ENCODE measurements around the gene WBP1. TPM values are rescaled to one million over a fixed set of nuclear protein-coding genes. Genes with fewer than 3 reads are reported as not detected.
A peak's percentile ranks its signal among the peaks of the same experiment; 100 is the strongest.

Gene WBP1
- total RNA-seq, 2 donors from 2014 or later: 47.6 to 48.3 TPM

DNA sequence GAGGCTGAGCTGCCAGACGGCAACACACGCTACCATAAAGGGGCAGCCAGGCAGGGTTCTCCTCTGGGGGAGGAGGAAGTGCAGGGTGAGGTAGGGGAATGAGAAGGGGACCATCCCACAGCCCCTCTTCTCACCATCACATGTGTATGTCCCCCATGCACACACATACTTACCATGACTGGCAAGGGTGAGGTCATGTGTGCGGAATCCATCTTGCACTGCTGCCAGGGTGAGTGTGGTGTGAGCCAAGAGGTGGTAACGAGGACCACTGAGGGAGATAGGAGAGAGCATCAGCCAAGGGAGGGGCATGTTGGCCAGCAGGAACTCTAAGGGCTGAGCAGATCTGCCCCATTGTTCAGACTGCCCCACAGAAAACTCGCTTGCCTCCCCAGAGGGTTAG, 29.6 kb upstream of the WBP1 start:
- no peaks in the 10 kb centered on the region for H3K9me3 ChIP-seq
- H3K9ac ChIP-seq (ENCODE audit: low read depth in 2 of 2, low read length in 2 of 2): no peak overlapping the region
- DNase-seq: no peak
- TF ChIP-seq, protein P1, sequence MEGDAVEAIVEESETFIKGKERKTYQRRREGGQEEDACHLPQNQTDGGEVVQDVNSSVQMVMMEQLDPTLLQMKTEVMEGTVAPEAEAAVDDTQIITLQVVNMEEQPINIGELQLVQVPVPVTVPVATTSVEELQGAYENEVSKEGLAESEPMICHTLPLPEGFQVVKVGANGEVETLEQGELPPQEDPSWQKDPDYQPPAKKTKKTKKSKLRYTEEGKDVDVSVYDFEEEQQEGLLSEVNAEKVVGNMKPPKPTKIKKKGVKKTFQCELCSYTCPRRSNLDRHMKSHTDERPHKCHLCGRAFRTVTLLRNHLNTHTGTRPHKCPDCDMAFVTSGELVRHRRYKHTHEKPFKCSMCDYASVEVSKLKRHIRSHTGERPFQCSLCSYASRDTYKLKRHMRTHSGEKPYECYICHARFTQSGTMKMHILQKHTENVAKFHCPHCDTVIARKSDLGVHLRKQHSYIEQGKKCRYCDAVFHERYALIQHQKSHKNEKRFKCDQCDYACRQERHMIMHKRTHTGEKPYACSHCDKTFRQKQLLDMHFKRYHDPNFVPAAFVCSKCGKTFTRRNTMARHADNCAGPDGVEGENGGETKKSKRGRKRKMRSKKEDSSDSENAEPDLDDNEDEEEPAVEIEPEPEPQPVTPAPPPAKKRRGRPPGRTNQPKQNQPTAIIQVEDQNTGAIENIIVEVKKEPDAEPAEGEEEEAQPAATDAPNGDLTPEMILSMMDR (IDR thresholded peaks at IDR 0.05): no peak
- H3K4me1 ChIP-seq: no peaks in the 10 kb centered on the region
- H3K4me3 ChIP-seq: no peak overlapping the region
- no peaks in the 10 kb centered on the region for H3K27me3 ChIP-seq
- no peak overlapping the region for H3K27ac ChIP-seq
- H3K36me3 ChIP-seq: no peaks in the 10 kb centered on the region
- intact Hi-C loops (cut with DNase I): no loop called here

GRCh38 chr2:74429487-74430451, 28.5 kb upstream of the WBP1 start:
- intact Hi-C loops (cut with DNase I): no loop called here
- H3K4me1 ChIP-seq: no peaks in the 10 kb centered on the region
- DNase-seq: peak; percentile 77
- no peaks in the 10 kb centered on the region for H3K27me3 ChIP-seq
- peak overlapping the region in 1 of 2 donors; percentile 55 for H3K9ac ChIP-seq (ENCODE audit: low read depth in 2 of 2, low read length in 2 of 2)
- TF ChIP-seq, protein P1 (IDR thresholded peaks at IDR 0.05): no peak
- H3K9me3 ChIP-seq: no peaks in the 10 kb centered on the region
- H3K4me3 ChIP-seq: no peak overlapping the region
- no peaks in the 10 kb centered on the region for H3K36me3 ChIP-seq
- H3K27ac ChIP-seq: peak overlapping the region; percentile 11

DNA sequence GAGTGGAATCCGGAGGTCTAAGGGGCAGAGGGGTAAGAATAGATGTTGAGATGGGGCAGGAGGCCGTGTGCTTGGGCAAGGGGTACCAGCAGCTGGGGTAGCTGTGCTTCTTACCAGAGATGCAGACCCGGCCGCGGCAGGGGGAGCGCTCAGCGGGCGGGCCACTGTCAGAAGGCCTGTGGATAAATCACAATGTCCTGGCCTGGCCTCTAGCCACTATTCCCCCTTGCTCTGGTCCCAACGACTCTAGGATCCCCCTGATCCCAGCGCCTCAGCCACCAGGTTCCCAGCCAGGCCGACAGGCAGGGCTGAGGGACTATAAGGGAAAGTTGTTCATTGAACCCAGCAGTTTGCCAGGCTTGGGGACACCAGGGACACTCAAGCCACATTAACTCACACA, 27.7 kb upstream of the WBP1 start:
- peak overlapping the region in 1 of 2 donors; percentile 55 for H3K9ac ChIP-seq (ENCODE audit: low read depth in 2 of 2, low read length in 2 of 2)
- no peaks in the 10 kb centered on the region for H3K27me3 ChIP-seq
- peak overlapping the region; percentile 11 for H3K27ac ChIP-seq
- no peaks in the 10 kb centered on the region for H3K36me3 ChIP-seq
- intact Hi-C loops (cut with DNase I): no loop called here
- TF ChIP-seq, protein P1 (IDR thresholded peaks at IDR 0.05): no peak
- no peak overlapping the region for H3K4me3 ChIP-seq
- no peaks in the 10 kb centered on the region for H3K4me1 ChIP-seq
- DNase-seq: no peak
- no peaks in the 10 kb centered on the region for H3K9me3 ChIP-seq

GRCh38 chr2:74436111-74436805, 22.0 kb upstream of the WBP1 start:
- DNase-seq: no peak
- Histone ChIP-seq H3K27ac (no peak overlapping the region), H3K27me3 (no peaks in the 10 kb centered on the region), H3K36me3 (no peaks in the 10 kb centered on the region), H3K9ac (ENCODE audit: low read depth in 2 of 2, low read length in 2 of 2) (no peak overlapping the region), H3K4me1 (peaks cover 5% of the 10 kb centered on the region), H3K4me3 (no peak overlapping the region), H3K9me3 (no peaks in the 10 kb centered on the region)
- intact Hi-C loops (cut with DNase I): no loop called here
- TF ChIP-seq, protein P1 (IDR thresholded peaks at IDR 0.05): no peak

- no peak overlapping the region for H3K4me3 ChIP-seq
- H3K9me3 ChIP-seq: no peaks in the 10 kb centered on the region
- no peaks in the 10 kb centered on the region for H3K27me3 ChIP-seq
- no peak overlapping the region for H3K27ac ChIP-seq
- H3K9ac ChIP-seq (ENCODE audit: low read depth in 2 of 2, low read length in 2 of 2): no peak overlapping the region
- H3K4me1 ChIP-seq: peaks cover 5% of the 10 kb centered on the region
- H3K36me3 ChIP-seq: no peaks in the 10 kb centered on the region
- intact Hi-C loops (cut with DNase I): no loop called here
- no peak for DNase-seq
- TF ChIP-seq, protein P1 (IDR thresholded peaks at IDR 0.05): no peak
These were observed 21.2 kb upstream of the WBP1 start for GRCh38 chr2:74436848-74437695.
